Measurements from ENCODE around the gene SLC25A34.
A peak's percentile ranks its signal among the peaks of the same experiment; 100 is the strongest.

The SLC25A34 gene

DNA sequence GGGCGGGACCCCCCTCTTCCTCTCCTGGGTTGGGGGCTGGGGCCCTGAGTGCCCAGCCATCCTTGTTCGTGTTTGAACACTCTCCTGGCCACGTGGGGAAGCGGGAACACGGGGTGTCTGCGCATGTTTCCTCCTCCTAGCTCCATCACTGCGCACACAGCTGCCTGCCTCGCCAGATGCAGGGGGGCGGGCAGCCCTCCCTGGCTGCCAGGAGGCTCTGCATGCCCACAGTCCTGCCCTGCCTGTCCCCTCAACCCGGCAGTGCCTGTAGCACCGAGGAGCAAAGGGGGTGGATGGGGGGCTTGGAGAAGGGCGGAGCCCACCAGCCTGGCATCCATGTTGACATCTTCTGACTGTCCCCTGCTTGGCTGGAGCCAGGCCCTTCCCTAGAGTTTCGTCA, 1.8 kb upstream of the SLC25A34 start:
- Histone ChIP-seq H2AFZ (ENCODE audit: insufficient read depth, low read length, poor library complexity) (no peak overlapping the region), H3K9me3 (ENCODE audit: insufficient read depth, low read depth, low read length) (peaks cover 2% of the 10 kb centered on the region), H3K36me3 (ENCODE audit: control insufficient read depth in 1 of 2, insufficient read depth in 2 of 2, low read length in 2 of 2) (peaks cover 48 to 51% of the 10 kb centered on the region in 2 experiments), H3K14ac (ENCODE audit: low read length) (peak overlapping the region; percentile 7), H3K18ac (ENCODE audit: low read length) (peak overlapping the region; percentile 13), H3K4me3 (ENCODE audit: low read depth, low read length) (no peak overlapping the region), H3K4ac (ENCODE audit: low read depth, low read length) (no peak overlapping the region), H3K79me2 (ENCODE audit: control insufficient read depth, insufficient read depth, low read length, poor library complexity) (no peaks in the 10 kb centered on the region), H3K79me1 (ENCODE audit: low read length) (peaks cover 9% of the 10 kb centered on the region), H4K8ac (ENCODE audit: low read depth, low read length) (no peak overlapping the region), H3K9ac (ENCODE audit: low read length) (no peak overlapping the region), H2AK5ac (ENCODE audit: low read length) (no peak overlapping the region), H3K4me1 (ENCODE audit: control insufficient read depth in 1 of 2, insufficient read depth in 2 of 2, low read length in 2 of 2) (peaks cover 20 to 23% of the 10 kb centered on the region in 2 experiments), H2BK120ac (ENCODE audit: insufficient read depth, low read length, poor library complexity) (peak overlapping the region; percentile 1), H3K27ac (ENCODE audit: low read depth, low read length) (no peak overlapping the region), H4K91ac (ENCODE audit: low read depth, low read length) (peak overlapping the region; percentile 3), H3K27me3 (ENCODE audit: insufficient read depth, low read length) (no peaks in the 10 kb centered on the region), H4K12ac (ENCODE audit: low read depth, low read length) (no peak overlapping the region), H2BK12ac (ENCODE audit: low read length) (no peak overlapping the region), H3K4me2 (ENCODE audit: low read length) (no peak overlapping the region), H3K23ac (ENCODE audit: low read length) (no peak overlapping the region), H2BK5ac (ENCODE audit: low read depth, low read length, poor library complexity) (no peak overlapping the region)
- no peak for DNase-seq
- WGBS (ENCODE audit: extremely low coverage, insufficient coverage, insufficient read length), result no CpG with 5 or more reads among the region's 13 CpGs

DNA sequence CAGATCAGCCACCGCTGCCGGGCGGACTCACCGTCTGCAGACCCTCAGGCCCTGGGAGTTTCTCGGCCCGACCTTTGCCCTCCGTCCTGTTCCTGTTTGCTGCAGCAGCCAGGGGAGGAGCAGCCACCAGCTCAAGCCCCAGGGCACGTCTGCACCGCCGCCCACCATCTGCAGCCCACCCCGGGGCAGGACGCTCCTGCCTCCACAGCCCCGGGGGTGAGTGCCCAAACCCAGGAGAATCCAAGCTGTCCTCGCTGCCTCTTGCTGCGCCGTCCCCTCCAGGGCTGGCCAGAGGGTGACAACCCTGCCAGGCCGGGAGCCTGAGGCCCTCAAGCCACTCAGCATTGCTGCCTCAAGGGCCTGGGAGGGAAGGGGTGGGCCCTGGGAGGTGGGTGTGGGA, 1.2 kb upstream of the SLC25A34 start:
- H2AFZ ChIP-seq (ENCODE audit: insufficient read depth, low read length, poor library complexity), result no peak overlapping the region
- peak overlapping the region; percentile 3 for H2BK5ac ChIP-seq (ENCODE audit: low read depth, low read length, poor library complexity)
- H3K4me2 ChIP-seq (ENCODE audit: low read length), result no peak overlapping the region
- DNase-seq, result peak; percentile 92 to 94
- H3K4ac ChIP-seq (ENCODE audit: low read depth, low read length), result no peak overlapping the region
- no peak overlapping the region for H3K4me3 ChIP-seq (ENCODE audit: low read depth, low read length)
- H3K9ac ChIP-seq (ENCODE audit: low read length), result no peak overlapping the region
- peaks cover 2% of the 10 kb centered on the region for H3K9me3 ChIP-seq (ENCODE audit: insufficient read depth, low read depth, low read length)
- no peak overlapping the region for H3K14ac ChIP-seq (ENCODE audit: low read length)
- no peak overlapping the region for H2BK120ac ChIP-seq (ENCODE audit: insufficient read depth, low read length, poor library complexity)
- H4K91ac ChIP-seq (ENCODE audit: low read depth, low read length), result no peak overlapping the region
- no peak overlapping the region for H4K12ac ChIP-seq (ENCODE audit: low read depth, low read length)
- no CpG with 5 or more reads among the region's 17 CpGs for WGBS (ENCODE audit: extremely low coverage, insufficient coverage, insufficient read length)
- H3K23ac ChIP-seq (ENCODE audit: low read length), result no peak overlapping the region
- H3K36me3 ChIP-seq (ENCODE audit: control insufficient read depth in 1 of 2, insufficient read depth in 2 of 2, low read length in 2 of 2), result peaks cover 42 to 46% of the 10 kb centered on the region in 2 experiments
- no peak overlapping the region for H4K8ac ChIP-seq (ENCODE audit: low read depth, low read length)
- H3K27ac ChIP-seq (ENCODE audit: low read depth, low read length), result no peak overlapping the region
- no peak overlapping the region for H3K18ac ChIP-seq (ENCODE audit: low read length)
- no peak overlapping the region for H2AK5ac ChIP-seq (ENCODE audit: low read length)
- peaks cover 9% of the 10 kb centered on the region for H3K79me1 ChIP-seq (ENCODE audit: low read length)
- peaks cover 20 to 23% of the 10 kb centered on the region in 2 experiments for H3K4me1 ChIP-seq (ENCODE audit: control insufficient read depth in 1 of 2, insufficient read depth in 2 of 2, low read length in 2 of 2)
- H3K79me2 ChIP-seq (ENCODE audit: control insufficient read depth, insufficient read depth, low read length, poor library complexity), result no peaks in the 10 kb centered on the region
- no peaks in the 10 kb centered on the region for H3K27me3 ChIP-seq (ENCODE audit: insufficient read depth, low read length)
- H2BK12ac ChIP-seq (ENCODE audit: low read length), result no peak overlapping the region

DNA sequence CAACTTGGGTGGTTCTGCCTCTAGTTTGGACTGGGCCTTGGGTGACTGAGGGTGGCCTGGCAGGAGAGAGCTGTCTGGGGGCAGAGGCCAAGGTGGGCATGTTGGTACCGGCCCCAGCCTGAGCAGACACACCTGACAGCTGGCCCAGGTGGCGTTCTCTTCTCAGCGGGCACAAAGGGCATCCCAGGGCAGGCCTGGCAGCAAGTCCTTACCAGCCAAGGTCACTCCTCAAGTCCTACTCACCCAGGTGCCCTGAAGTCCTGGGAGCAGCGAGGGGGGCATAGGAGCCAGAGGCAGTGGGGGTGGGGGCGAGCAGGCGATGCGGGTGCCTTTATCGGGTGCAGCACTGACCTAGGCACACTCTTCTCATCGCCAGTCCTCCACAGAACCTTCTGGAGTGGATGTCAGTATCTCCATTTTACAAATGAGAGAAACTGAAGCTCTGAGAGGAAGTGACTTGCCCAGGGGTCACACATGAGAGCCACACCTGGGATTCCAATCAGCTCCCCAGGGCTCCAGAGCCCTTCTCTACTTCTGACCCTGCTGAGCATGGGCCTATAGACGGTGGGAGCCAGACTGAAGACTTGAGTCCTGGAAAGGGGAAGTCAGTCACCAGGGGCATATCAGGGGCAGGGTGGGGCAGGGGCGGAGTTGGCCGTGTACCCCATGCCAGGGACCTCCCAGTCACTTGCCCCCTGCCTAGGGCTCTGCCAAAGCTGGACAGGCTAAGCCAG, 587 bp upstream of the SLC25A34 start:
- WGBS (ENCODE audit: extremely low coverage, insufficient coverage, insufficient read length), result no CpG with 5 or more reads among the region's 12 CpGs
- Histone ChIP-seq H4K8ac (ENCODE audit: low read depth, low read length) (no peak overlapping the region), H3K79me2 (ENCODE audit: control insufficient read depth, insufficient read depth, low read length, poor library complexity) (no peaks in the 10 kb centered on the region), H3K27ac (ENCODE audit: low read depth, low read length) (no peak overlapping the region), H3K79me1 (ENCODE audit: low read length) (peaks cover 9% of the 10 kb centered on the region), H3K4me2 (ENCODE audit: low read length) (no peak overlapping the region), H4K12ac (ENCODE audit: low read depth, low read length) (no peak overlapping the region), H3K9ac (ENCODE audit: low read length) (no peak overlapping the region), H2BK12ac (ENCODE audit: low read length) (peak overlapping the region; percentile 16), H3K23ac (ENCODE audit: low read length) (no peak overlapping the region), H3K36me3 (ENCODE audit: control insufficient read depth in 1 of 2, insufficient read depth in 2 of 2, low read length in 2 of 2) (peaks cover 39 to 43% of the 10 kb centered on the region in 2 experiments), H3K4ac (ENCODE audit: low read depth, low read length) (no peak overlapping the region), H3K4me1 (ENCODE audit: control insufficient read depth in 1 of 2, insufficient read depth in 2 of 2, low read length in 2 of 2) (peaks cover 20 to 23% of the 10 kb centered on the region in 2 experiments), H3K27me3 (ENCODE audit: insufficient read depth, low read length) (no peaks in the 10 kb centered on the region), H3K9me3 (ENCODE audit: insufficient read depth, low read depth, low read length) (peaks cover 2% of the 10 kb centered on the region), H3K4me3 (ENCODE audit: low read depth, low read length) (no peak overlapping the region), H3K18ac (ENCODE audit: low read length) (peak overlapping the region; percentile 23), H2BK5ac (ENCODE audit: low read depth, low read length, poor library complexity) (peak overlapping the region; percentile 3), H2AK5ac (ENCODE audit: low read length) (no peak overlapping the region), H4K91ac (ENCODE audit: low read depth, low read length) (no peak overlapping the region), H2AFZ (ENCODE audit: insufficient read depth, low read length, poor library complexity) (no peak overlapping the region), H2BK120ac (ENCODE audit: insufficient read depth, low read length, poor library complexity) (peak overlapping the region; percentile 13), H3K14ac (ENCODE audit: low read length) (peak overlapping the region; percentile 9)
- peak; percentile 47 to 52 for DNase-seq

DNA sequence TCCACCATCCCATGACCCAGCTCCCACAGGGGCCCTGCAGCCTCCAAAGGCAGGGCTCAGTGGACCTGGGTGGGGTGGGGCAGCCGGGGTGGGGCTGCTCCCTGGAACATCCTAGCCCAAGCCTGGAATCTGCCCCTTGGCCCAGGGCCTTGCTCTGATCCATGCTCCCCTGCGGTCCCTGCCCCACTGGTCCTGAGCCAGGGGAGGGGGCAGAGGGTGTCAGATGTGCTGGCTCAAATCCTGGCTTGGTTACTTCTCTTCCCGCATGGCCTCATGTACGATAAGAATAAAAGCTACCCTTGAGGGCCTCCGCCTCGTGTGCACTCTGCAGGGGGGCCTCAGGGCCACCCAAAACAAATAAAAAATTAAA, 819 bp downstream of the SLC25A34 start:
- H3K4ac ChIP-seq (ENCODE audit: low read depth, low read length), result no peak overlapping the region
- peaks cover 22 to 25% of the 10 kb centered on the region in 2 experiments for H3K4me1 ChIP-seq (ENCODE audit: control insufficient read depth in 1 of 2, insufficient read depth in 2 of 2, low read length in 2 of 2)
- H3K23ac ChIP-seq (ENCODE audit: low read length), result no peak overlapping the region
- no peak overlapping the region for H4K91ac ChIP-seq (ENCODE audit: low read depth, low read length)
- WGBS (ENCODE audit: extremely low coverage, insufficient coverage, insufficient read length), result no CpG with 5 or more reads among the region's 6 CpGs
- no peak overlapping the region for H4K12ac ChIP-seq (ENCODE audit: low read depth, low read length)
- no peak overlapping the region for H3K4me3 ChIP-seq (ENCODE audit: low read depth, low read length)
- H3K27me3 ChIP-seq (ENCODE audit: insufficient read depth, low read length), result no peaks in the 10 kb centered on the region
- peaks cover 25 to 29% of the 10 kb centered on the region in 2 experiments for H3K36me3 ChIP-seq (ENCODE audit: control insufficient read depth in 1 of 2, insufficient read depth in 2 of 2, low read length in 2 of 2)
- no peak overlapping the region for H3K14ac ChIP-seq (ENCODE audit: low read length)
- H4K8ac ChIP-seq (ENCODE audit: low read depth, low read length), result no peak overlapping the region
- peaks cover 9% of the 10 kb centered on the region for H3K79me1 ChIP-seq (ENCODE audit: low read length)
- peaks cover 2% of the 10 kb centered on the region for H3K9me3 ChIP-seq (ENCODE audit: insufficient read depth, low read depth, low read length)
- H3K18ac ChIP-seq (ENCODE audit: low read length), result no peak overlapping the region
- no peak overlapping the region for H2BK120ac ChIP-seq (ENCODE audit: insufficient read depth, low read length, poor library complexity)
- no peak overlapping the region for H3K9ac ChIP-seq (ENCODE audit: low read length)
- H3K79me2 ChIP-seq (ENCODE audit: control insufficient read depth, insufficient read depth, low read length, poor library complexity), result no peaks in the 10 kb centered on the region
- no peak overlapping the region for H3K27ac ChIP-seq (ENCODE audit: low read depth, low read length)
- H2AK5ac ChIP-seq (ENCODE audit: low read length), result no peak overlapping the region
- no peak for DNase-seq
- H2AFZ ChIP-seq (ENCODE audit: insufficient read depth, low read length, poor library complexity), result no peak overlapping the region
- H2BK5ac ChIP-seq (ENCODE audit: low read depth, low read length, poor library complexity), result no peak overlapping the region
- H2BK12ac ChIP-seq (ENCODE audit: low read length), result no peak overlapping the region
- H3K4me2 ChIP-seq (ENCODE audit: low read length), result no peak overlapping the region
